ENCODE data around the gene CNTN4. TPM values are rescaled to one million over a fixed set of nuclear protein-coding genes. Genes with fewer than 3 reads are reported as not detected.

The CNTN4 gene
- polyA plus RNA-seq, 1 experiment = not detected

DNA sequence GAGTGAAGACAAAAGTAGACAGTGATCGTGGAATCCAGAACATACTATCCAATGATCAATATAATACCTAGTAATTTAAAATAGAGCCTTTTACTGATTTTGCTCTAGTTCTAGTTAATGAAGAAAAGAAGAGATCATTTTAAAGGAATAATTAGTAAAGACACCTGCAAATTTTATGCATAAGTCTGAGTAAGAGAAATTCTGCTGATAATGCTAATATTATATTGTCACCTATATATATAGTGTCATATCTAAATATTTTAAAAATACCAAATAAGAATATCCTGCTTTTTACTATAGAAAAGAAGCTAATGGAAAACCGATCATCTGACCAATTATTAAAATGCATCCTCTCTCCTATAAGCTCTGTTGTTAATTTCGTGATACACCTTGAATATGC lies 152.1 kb downstream of the CNTN4 start:
- DNase-seq (ENCODE audit: low read depth) = no peak
- TF ChIP-seq, protein P1, sequence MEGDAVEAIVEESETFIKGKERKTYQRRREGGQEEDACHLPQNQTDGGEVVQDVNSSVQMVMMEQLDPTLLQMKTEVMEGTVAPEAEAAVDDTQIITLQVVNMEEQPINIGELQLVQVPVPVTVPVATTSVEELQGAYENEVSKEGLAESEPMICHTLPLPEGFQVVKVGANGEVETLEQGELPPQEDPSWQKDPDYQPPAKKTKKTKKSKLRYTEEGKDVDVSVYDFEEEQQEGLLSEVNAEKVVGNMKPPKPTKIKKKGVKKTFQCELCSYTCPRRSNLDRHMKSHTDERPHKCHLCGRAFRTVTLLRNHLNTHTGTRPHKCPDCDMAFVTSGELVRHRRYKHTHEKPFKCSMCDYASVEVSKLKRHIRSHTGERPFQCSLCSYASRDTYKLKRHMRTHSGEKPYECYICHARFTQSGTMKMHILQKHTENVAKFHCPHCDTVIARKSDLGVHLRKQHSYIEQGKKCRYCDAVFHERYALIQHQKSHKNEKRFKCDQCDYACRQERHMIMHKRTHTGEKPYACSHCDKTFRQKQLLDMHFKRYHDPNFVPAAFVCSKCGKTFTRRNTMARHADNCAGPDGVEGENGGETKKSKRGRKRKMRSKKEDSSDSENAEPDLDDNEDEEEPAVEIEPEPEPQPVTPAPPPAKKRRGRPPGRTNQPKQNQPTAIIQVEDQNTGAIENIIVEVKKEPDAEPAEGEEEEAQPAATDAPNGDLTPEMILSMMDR (IDR thresholded peaks at IDR 0.05; ENCODE audit: insufficient read depth, low read depth, low read length) = no peak
- H3K27me3 ChIP-seq (ENCODE audit: control insufficient read depth, insufficient read depth, low read length) = no peaks in the 10 kb centered on the region
- ChIA-PET CTCF (no interaction called here), POLR2A (no interaction called here)
- no peaks in the 10 kb centered on the region for H3K36me3 ChIP-seq (ENCODE audit: control insufficient read depth, insufficient read depth, low read length)
- H3K4me3 ChIP-seq (ENCODE audit: low read depth, low read length) = no peak overlapping the region

DNA sequence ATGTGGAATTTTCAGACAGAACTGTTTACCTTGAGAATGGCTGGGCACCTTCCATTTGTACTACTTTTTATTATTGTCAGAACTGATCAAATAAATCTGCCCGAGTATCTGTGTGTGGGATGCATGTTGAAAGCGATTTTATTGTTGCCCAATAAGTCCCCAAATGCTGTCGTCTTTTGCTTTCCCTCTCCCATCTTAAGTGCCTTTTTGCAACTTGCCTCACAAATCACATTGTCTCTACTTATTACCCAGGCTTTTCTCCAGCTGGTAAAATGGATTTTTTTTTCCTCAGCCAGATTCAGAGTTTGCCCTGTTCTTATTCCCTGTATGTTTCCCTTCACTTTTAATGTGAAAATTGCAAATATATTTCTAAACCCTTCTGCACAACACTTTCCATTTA lies 163.1 kb downstream of the CNTN4 start:
- CTCF ChIA-PET = no interaction called here

DNA sequence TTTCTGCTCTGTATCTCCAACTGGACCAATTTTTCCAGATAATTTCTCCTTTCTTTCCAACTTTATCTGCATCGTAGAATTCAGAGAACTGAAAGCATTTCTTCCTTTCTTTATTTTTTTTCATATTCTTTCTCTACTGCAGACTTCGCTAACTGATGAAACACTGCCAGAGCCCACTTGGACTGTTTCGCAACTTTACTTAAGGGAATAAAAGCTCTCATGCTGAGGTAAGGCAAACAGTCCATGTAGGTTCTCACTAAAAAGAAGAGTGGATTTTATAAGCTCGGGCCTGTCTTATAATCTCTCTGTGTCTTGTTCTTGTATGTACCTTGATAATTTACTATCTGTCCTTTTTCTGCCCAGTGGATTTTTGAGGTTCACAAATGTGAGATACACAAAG lies 163.5 kb downstream of the CNTN4 start:
- H3K36me3 ChIP-seq (ENCODE audit: control insufficient read depth, insufficient read depth, low read length) = no peaks in the 10 kb centered on the region
- TF ChIP-seq, protein P1 (IDR thresholded peaks at IDR 0.05; ENCODE audit: insufficient read depth, low read depth, low read length) = no peak
- H3K27me3 ChIP-seq (ENCODE audit: control insufficient read depth, insufficient read depth, low read length) = no peaks in the 10 kb centered on the region
- ChIA-PET CTCF (no interaction called here), POLR2A (no interaction called here)
- no peak overlapping the region for H3K4me3 ChIP-seq (ENCODE audit: low read depth, low read length)
- no peak for DNase-seq (ENCODE audit: low read depth)

More for the DNA sequence above, 163.1 kb downstream of the CNTN4 start:
- POLR2A ChIA-PET = no interaction called here
- H3K4me3 ChIP-seq (ENCODE audit: low read depth, low read length) = no peak overlapping the region
- DNase-seq (ENCODE audit: low read depth) = no peak
- TF ChIP-seq, protein P1 (IDR thresholded peaks at IDR 0.05; ENCODE audit: insufficient read depth, low read depth, low read length) = no peak
- H3K36me3 ChIP-seq (ENCODE audit: control insufficient read depth, insufficient read depth, low read length) = no peaks in the 10 kb centered on the region
- no peaks in the 10 kb centered on the region for H3K27me3 ChIP-seq (ENCODE audit: control insufficient read depth, insufficient read depth, low read length)

DNA sequence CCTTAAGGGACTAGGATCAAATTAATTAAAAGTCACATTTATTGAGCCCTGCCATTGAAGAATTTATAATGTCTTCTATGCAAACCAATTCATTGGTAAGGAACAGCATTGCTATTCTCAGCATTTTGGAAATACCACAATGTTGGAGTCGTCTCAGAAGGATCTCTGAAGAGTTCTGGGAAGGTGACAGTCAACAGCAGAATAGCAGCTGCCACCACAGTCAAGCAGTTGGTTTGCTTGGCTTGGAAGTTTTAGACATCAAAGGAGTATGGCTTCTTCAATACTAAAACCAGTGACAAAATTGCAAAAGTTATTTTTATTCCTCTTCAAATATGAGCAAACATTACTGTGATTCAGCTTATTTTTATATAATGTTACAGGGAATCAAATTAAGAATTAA lies 167.9 kb downstream of the CNTN4 start:
- Histone ChIP-seq H3K36me3 (ENCODE audit: control insufficient read depth, insufficient read depth, low read length) (no peaks in the 10 kb centered on the region), H3K27me3 (ENCODE audit: control insufficient read depth, insufficient read depth, low read length) (no peaks in the 10 kb centered on the region), H3K4me3 (ENCODE audit: low read depth, low read length) (no peak overlapping the region)
- POLR2A ChIA-PET = no interaction called here
- CTCF ChIA-PET = no interaction called here
- no peak for DNase-seq (ENCODE audit: low read depth)
- TF ChIP-seq, protein P1 (IDR thresholded peaks at IDR 0.05; ENCODE audit: insufficient read depth, low read depth, low read length) = no peak

DNA sequence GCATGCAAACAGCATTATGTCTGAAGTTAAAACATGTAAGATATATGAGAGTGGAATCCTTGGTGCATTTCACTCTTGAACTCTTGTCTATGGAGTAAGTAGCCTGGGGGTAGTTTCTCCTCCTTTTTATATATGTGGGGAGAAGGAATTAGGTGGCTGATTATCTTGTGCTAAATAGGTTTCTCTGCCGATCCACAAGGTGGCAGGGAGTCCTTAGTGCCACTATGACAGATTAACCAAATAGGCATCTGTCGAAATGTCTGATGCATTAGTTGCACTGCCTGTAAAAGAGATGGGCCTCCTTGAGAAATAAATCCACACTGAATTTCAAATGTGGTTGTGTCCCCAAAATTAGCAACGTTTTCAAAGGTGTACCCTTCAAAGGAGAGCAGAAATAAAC lies 170.1 kb downstream of the CNTN4 start:
- ChIA-PET POLR2A (no interaction called here), CTCF (no interaction called here)
- Histone ChIP-seq H3K27me3 (ENCODE audit: control insufficient read depth, insufficient read depth, low read length) (no peaks in the 10 kb centered on the region), H3K4me3 (ENCODE audit: low read depth, low read length) (no peak overlapping the region), H3K36me3 (ENCODE audit: control insufficient read depth, insufficient read depth, low read length) (no peaks in the 10 kb centered on the region)
- TF ChIP-seq, protein P1 (IDR thresholded peaks at IDR 0.05; ENCODE audit: insufficient read depth, low read depth, low read length) = no peak
- DNase-seq (ENCODE audit: low read depth) = no peak

Data from BJ (cell line).